RWPE2 (cell line): Measurements from ENCODE around the gene ASB5.

Experiments used
- ATAC-seq: fragments of 200-7000 bp; cut with Tn5 transposase; 3 replicates; pipeline ENCODE4 v1.9.1; 2021; ENCODE audit warnings: low read depth
- DNase-seq: peaks from one replicate; pipeline ENCODE4 v3.0.0-alpha.2; 2020; ENCODE audit warnings: low spot score
- H3K27ac ChIP-seq: fragments of 450-650 bp; 2 replicates; pipeline ENCODE4 v1.5.1; 2017; ENCODE audit warnings: mild to moderate bottlenecking; ENCODE audit not compliant: poor library complexity, severe bottlenecking
- H3K27me3 ChIP-seq: fragments of 250-450 bp; sonication (Bioruptor Pico); 2 replicates; pipeline ENCODE4 v1.5.1; 2021; ENCODE audit warnings: mild to moderate bottlenecking, moderate library complexity; ENCODE audit not compliant: insufficient read depth, poor library complexity, severe bottlenecking
- H3K36me3 ChIP-seq: fragments of 250-450 bp; sonication (Bioruptor Pico); 2 replicates; pipeline ENCODE4 v1.5.1; 2020; ENCODE audit warnings: low read depth, mild to moderate bottlenecking, moderate library complexity
- H3K4me1 ChIP-seq: fragments of 250-450 bp; sonication (Bioruptor Pico); 2 replicates; pipeline ENCODE4 v1.5.1; 2021; ENCODE audit warnings: mild to moderate bottlenecking, moderate library complexity; ENCODE audit not compliant: insufficient read depth, poor library complexity, severe bottlenecking
- H3K4me3 ChIP-seq: fragments of 250-450 bp; sonication (Bioruptor Pico); 2 replicates; pipeline ENCODE4 v1.5.1; 2021; ENCODE audit warnings: mild to moderate bottlenecking, moderate library complexity; ENCODE audit not compliant: severe bottlenecking
- H3K9me3 ChIP-seq: fragments of 250-450 bp; sonication (Bioruptor Pico); 2 replicates; pipeline ENCODE4 v1.5.1; 2021; ENCODE audit warnings: mild to moderate bottlenecking, moderate library complexity; ENCODE audit not compliant: severe bottlenecking
- TF ChIP-seq, protein P1 (sequence below): fragments of 450-650 bp; IDR thresholded peaks from one replicate; pipeline ENCODE4 v1.5.1; 2017; ENCODE audit warnings: mild to moderate bottlenecking, moderate library complexity; ENCODE audit not compliant: poor library complexity, severe bottlenecking

ASB5 gene

DNA sequence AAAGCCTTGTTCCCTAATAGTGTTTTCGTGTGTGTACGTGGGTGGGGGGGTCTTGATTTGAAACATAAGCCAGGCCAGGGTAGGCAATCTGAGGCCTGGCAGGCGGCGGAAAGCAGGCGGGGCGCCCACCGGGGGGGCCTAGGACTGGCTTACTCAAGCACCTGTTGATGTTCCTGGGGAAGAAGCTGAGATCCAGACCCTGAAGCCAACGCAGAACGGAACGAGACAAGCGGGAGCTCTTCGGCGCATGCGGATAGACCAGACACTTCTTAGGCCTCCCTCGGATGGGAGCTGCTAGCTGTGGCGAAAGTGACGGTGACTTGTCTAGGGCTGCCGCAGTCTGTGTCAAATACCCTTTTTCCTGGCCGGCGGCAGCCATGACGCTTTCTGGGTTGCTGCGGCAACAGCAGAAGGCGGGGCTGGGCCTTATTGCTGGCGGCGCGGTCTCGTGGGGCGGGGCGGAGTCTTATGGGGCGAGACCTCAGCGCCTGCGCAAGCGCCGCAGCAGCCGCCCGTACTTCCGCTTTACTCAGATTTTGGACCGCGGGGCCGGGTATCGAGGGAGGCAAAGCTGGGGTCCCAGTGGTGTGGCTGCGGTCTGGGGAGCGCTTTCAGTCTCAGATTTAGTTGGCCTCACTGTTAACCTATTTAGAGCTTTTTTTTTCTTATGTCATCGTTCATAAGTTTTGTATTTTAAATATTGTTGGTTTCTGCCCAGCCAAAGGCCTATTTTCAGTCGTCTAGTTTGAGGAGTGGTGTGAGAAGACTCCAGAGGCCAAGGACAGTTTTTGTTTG, 73.6 kb downstream of the ASB5 start, which contains the start of gene SPATA4:
Gene SPATA4, minus strand, starts transcription at position 402 of the 795 bp plus-strand sequence. Its CDS starts 23 bp downstream, at position 379.
- H3K9me3 ChIP-seq: no peaks in the 10 kb centered on the region
- H3K4me3 ChIP-seq: peak within 1 kb of the TSS; percentile 35
- peak; percentile 88 for DNase-seq
- ATAC-seq: peak; percentile 78
- no peaks in the 10 kb centered on the region for H3K27me3 ChIP-seq
- no peaks in the 10 kb centered on the region for H3K36me3 ChIP-seq
- peak within 1 kb of the TSS; percentile 90 for H3K27ac ChIP-seq
- peaks cover 32% of the 10 kb centered on the region for H3K4me1 ChIP-seq
- TF ChIP-seq, protein P1, sequence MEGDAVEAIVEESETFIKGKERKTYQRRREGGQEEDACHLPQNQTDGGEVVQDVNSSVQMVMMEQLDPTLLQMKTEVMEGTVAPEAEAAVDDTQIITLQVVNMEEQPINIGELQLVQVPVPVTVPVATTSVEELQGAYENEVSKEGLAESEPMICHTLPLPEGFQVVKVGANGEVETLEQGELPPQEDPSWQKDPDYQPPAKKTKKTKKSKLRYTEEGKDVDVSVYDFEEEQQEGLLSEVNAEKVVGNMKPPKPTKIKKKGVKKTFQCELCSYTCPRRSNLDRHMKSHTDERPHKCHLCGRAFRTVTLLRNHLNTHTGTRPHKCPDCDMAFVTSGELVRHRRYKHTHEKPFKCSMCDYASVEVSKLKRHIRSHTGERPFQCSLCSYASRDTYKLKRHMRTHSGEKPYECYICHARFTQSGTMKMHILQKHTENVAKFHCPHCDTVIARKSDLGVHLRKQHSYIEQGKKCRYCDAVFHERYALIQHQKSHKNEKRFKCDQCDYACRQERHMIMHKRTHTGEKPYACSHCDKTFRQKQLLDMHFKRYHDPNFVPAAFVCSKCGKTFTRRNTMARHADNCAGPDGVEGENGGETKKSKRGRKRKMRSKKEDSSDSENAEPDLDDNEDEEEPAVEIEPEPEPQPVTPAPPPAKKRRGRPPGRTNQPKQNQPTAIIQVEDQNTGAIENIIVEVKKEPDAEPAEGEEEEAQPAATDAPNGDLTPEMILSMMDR: no peak

DNA sequence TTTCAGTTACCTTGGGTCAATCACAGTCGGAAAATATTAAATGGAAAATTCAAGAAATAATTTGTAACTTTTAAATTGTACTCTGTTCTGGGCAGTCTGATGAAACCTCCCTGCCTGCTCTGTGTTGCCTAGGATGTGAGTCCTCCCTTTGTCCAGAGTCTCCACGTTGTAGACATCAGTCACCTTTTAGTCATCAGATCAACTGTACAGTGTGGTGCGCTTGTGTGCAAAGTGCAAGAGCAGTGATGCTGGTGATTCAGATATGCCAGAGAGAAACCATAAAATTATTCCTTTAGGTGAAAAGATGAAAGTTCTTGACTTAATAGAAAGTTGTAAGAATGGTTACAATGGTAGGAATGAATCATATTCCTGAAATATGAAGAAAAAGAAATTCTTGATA, 75.1 kb downstream of the ASB5 start:
- DNase-seq: no peak
- peak; percentile 91 for ATAC-seq
- no peaks in the 10 kb centered on the region for H3K9me3 ChIP-seq
- no peak overlapping the region for H3K4me3 ChIP-seq
- peak overlapping the region; percentile 90 for H3K27ac ChIP-seq
- no peaks in the 10 kb centered on the region for H3K27me3 ChIP-seq
- H3K36me3 ChIP-seq: no peaks in the 10 kb centered on the region
- peaks cover 32% of the 10 kb centered on the region for H3K4me1 ChIP-seq
- TF ChIP-seq, protein P1: no peak

DNA sequence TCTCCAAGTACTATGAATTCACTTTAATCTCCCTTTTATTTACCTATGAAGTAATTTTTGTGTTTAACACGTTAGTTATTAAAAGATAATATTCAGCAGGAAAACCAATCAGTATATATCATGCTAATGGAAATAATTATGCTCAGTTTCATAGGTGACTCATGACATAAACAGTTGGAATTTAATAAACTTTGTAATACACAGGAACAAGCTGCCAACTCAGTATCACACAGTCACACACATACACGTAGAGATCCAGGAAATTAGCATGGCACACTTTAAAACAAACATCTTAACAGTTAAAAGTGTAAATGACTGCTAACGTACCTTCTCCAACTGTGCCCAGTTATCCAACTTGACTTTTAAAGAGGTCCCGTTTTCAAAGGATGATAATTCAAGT, 75.9 kb downstream of the ASB5 start:
- ATAC-seq (peak; percentile 37), DNase-seq (no peak)
- peak overlapping the region; percentile 90 for H3K27ac ChIP-seq
- H3K36me3 ChIP-seq: no peaks in the 10 kb centered on the region
- H3K9me3 ChIP-seq: no peaks in the 10 kb centered on the region
- H3K27me3 ChIP-seq: no peaks in the 10 kb centered on the region
- H3K4me3 ChIP-seq: no peak overlapping the region
- TF ChIP-seq, protein P1: no peak
- peaks cover 32% of the 10 kb centered on the region for H3K4me1 ChIP-seq

DNA sequence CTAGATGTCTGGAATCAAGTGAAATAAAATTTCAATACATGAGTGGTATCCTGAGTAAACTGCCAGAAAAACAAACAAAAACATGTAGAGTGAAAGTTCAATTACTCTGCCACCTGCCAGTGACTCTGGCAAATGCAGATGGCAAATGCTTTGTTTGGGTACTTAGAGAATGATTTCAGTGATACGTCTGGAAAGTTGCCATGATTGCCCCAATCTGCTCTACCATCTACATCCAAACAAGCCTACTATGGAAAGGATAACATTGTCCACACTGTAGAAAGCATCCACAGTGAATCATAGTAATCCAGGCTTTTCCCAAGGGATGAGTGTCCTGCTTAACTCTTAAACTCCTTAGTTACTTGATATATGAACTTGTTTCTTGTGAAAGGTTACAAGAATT, 77.0 kb downstream of the ASB5 start:
- Histone ChIP-seq H3K4me3 (no peak overlapping the region), H3K27ac (peak overlapping the region; percentile 90), H3K4me1 (peaks cover 32% of the 10 kb centered on the region), H3K36me3 (no peaks in the 10 kb centered on the region), H3K27me3 (no peaks in the 10 kb centered on the region), H3K9me3 (no peaks in the 10 kb centered on the region)
- DNase-seq (no peak), ATAC-seq (no peak)
- TF ChIP-seq, protein P1: no peak
